Measurements from ENCODE around the gene CHTOP. TPM values are rescaled to one million over a fixed set of nuclear protein-coding genes. Genes with fewer than 3 reads are reported as not detected.
"Not testable (repeated sequence)": the region's sequence is repeated elsewhere in the genome, so short reads cannot be mapped to it uniquely, and the experiment has no call there.

CHTOP gene
- total RNA-seq, 1 experiment from 2014 or later = 156 TPM

- DNase-seq (ENCODE audit: unreplicated experiment) = no peak
- ChIA-PET CTCF (interaction anchor here (0.7 to 4.6 kb wide), 5 partner anchors 24 to 129 kb away, joined by 3 to 23 read pairs (median 3); no protein-coding TSS in a partner anchor), POLR2A (interaction anchor here (0.6 to 46.1 kb wide), 4 partner anchors 11 to 325 kb away, joined by 3 to 1272 read pairs (median 36); partner anchors contain the start of genes S100A1, S100A13, S100A14 and S100A16)
- TF ChIP-seq CTCF (IDR thresholded peaks at IDR 0.05; ENCODE audit: unreplicated experiment) = no peak
- Mint-ChIP-seq H3K9me3 (ENCODE audit: unreplicated experiment) (no peaks in the 10 kb centered on the region), H3K27ac (ENCODE audit: low read depth, unreplicated experiment) (no peak overlapping the region), H3K4me3 (ENCODE audit: unreplicated experiment) (no peak overlapping the region), H3K4me1 (ENCODE audit: insufficient read depth, unreplicated experiment) (peaks cover 27% of the 10 kb centered on the region), H3K36me3 (ENCODE audit: insufficient read depth, unreplicated experiment) (peaks cover 93% of the 10 kb centered on the region), H3K27me3 (ENCODE audit: insufficient read depth, unreplicated experiment) (no peaks in the 10 kb centered on the region)
- no TSS peak for BruUV-seq (replicated peaks)
- intact Hi-C loops (cut with micrococcal nuclease) = no loop called here
Observed at GRCh38 chr1:153639280-153639679, 5.4 kb downstream of the CHTOP start.

GRCh38 chr1:153640213-153640612, 6.3 kb downstream of the CHTOP start:
- ChIA-PET CTCF (interaction anchor here (0.6 to 4.6 kb wide), 8 partner anchors 11 to 1393 kb away, joined by 3 to 23 read pairs (median 4); no protein-coding TSS in a partner anchor), POLR2A (interaction anchor here (0.8 to 46.1 kb wide), 4 partner anchors 10 to 25 kb away, joined by 3 to 1272 read pairs (median 38); partner anchors contain the start of genes S100A1, S100A13, S100A14 and S100A16)
- Mint-ChIP-seq H3K36me3 (ENCODE audit: insufficient read depth, unreplicated experiment) (peaks cover 99% of the 10 kb centered on the region), H3K4me1 (ENCODE audit: insufficient read depth, unreplicated experiment) (peaks cover 28% of the 10 kb centered on the region)
- H3K27ac Mint-ChIP-seq (ENCODE audit: low read depth, unreplicated experiment); H3K27me3 Mint-ChIP-seq (ENCODE audit: insufficient read depth, unreplicated experiment); BruUV-seq (replicated peaks); H3K9me3 Mint-ChIP-seq (ENCODE audit: unreplicated experiment); H3K4me3 Mint-ChIP-seq (ENCODE audit: unreplicated experiment); intact Hi-C loops (cut with micrococcal nuclease); DNase-seq (ENCODE audit: unreplicated experiment): not testable (repeated sequence)

- POLR2A ChIA-PET = interaction anchor here (2.6 to 46.1 kb wide), 3 partner anchors 9 to 25 kb away, joined by 10 to 1272 read pairs (median 66); partner anchors contain the start of genes S100A1, S100A13, S100A14 and S100A16
- Mint-ChIP-seq H3K9me3 (ENCODE audit: unreplicated experiment) (no peaks in the 10 kb centered on the region), H3K27me3 (ENCODE audit: insufficient read depth, unreplicated experiment) (no peaks in the 10 kb centered on the region), H3K27ac (ENCODE audit: low read depth, unreplicated experiment) (peak overlapping the region; percentile 26), H3K36me3 (ENCODE audit: insufficient read depth, unreplicated experiment) (peaks cover 100% of the 10 kb centered on the region), H3K4me3 (ENCODE audit: unreplicated experiment) (no peak overlapping the region), H3K4me1 (ENCODE audit: insufficient read depth, unreplicated experiment) (peaks cover 33% of the 10 kb centered on the region)
- no TSS peak for BruUV-seq (replicated peaks)
- CTCF ChIA-PET = interaction anchor here (0.6 to 4.6 kb wide), 4 partner anchors 12 to 1393 kb away, joined by 3 to 23 read pairs (median 4); no protein-coding TSS in a partner anchor
- intact Hi-C loops (cut with micrococcal nuclease) = no loop called here
- DNase-seq (ENCODE audit: unreplicated experiment) = no peak
- TF ChIP-seq CTCF (IDR thresholded peaks at IDR 0.05; ENCODE audit: unreplicated experiment) = no peak
Observed at GRCh38 chr1:153640861-153641260, 7.0 kb downstream of the CHTOP start.

GRCh38 chr1:153642161-153642560, 8.3 kb downstream of the CHTOP start:
- POLR2A ChIA-PET = interaction anchor here (0.5 to 46.1 kb wide), 6 partner anchors 8 to 93 kb away, joined by 3 to 1272 read pairs (median 38); partner anchors contain the start of genes CHTOP, S100A1, S100A13 and S100A14
- intact Hi-C loops (cut with micrococcal nuclease) = no loop called here
- Mint-ChIP-seq H3K4me3 (ENCODE audit: unreplicated experiment) (no peak overlapping the region), H3K9me3 (ENCODE audit: unreplicated experiment) (no peaks in the 10 kb centered on the region), H3K4me1 (ENCODE audit: insufficient read depth, unreplicated experiment) (peaks cover 28% of the 10 kb centered on the region), H3K27ac (ENCODE audit: low read depth, unreplicated experiment) (peak overlapping the region; percentile 26), H3K27me3 (ENCODE audit: insufficient read depth, unreplicated experiment) (no peaks in the 10 kb centered on the region), H3K36me3 (ENCODE audit: insufficient read depth, unreplicated experiment) (peaks cover 100% of the 10 kb centered on the region)
- no TSS peak for BruUV-seq (replicated peaks)
- no peak for TF ChIP-seq CTCF (IDR thresholded peaks at IDR 0.05; ENCODE audit: unreplicated experiment)
- no peak for DNase-seq (ENCODE audit: unreplicated experiment)
- CTCF ChIA-PET = no interaction called here

Measured in MCF 10A (cell line).